ENCODE results near the gene SPATA22.

DNA sequence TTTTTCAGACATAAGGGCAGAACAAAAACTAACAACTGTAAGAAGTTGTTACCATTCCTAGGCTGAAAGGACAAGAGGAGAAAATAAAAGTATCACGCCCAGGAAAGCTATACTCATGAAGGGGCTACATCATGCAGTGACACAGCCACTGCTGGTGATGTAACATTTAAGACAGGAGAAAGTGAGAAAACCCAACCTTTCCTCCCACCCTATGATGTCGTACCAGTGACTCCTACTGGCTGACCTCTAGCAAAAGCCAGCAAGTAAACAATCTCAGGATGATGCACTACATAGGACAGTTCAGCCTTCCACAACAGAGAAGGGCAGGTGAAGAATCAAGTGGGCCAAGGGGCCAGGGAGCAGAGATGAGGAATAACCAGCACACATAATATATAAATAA is 24.0 kb downstream of the SPATA22 start:
- TF ChIP-seq, protein P1, sequence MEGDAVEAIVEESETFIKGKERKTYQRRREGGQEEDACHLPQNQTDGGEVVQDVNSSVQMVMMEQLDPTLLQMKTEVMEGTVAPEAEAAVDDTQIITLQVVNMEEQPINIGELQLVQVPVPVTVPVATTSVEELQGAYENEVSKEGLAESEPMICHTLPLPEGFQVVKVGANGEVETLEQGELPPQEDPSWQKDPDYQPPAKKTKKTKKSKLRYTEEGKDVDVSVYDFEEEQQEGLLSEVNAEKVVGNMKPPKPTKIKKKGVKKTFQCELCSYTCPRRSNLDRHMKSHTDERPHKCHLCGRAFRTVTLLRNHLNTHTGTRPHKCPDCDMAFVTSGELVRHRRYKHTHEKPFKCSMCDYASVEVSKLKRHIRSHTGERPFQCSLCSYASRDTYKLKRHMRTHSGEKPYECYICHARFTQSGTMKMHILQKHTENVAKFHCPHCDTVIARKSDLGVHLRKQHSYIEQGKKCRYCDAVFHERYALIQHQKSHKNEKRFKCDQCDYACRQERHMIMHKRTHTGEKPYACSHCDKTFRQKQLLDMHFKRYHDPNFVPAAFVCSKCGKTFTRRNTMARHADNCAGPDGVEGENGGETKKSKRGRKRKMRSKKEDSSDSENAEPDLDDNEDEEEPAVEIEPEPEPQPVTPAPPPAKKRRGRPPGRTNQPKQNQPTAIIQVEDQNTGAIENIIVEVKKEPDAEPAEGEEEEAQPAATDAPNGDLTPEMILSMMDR (IDR thresholded peaks at IDR 0.05) = no peak
- TF ChIP-seq POLR2A (IDR thresholded peaks at IDR 0.05) = no peak
- no peak for TF ChIP-seq EP300 (IDR thresholded peaks at IDR 0.05)
